ENCODE data around the gene LEMD2. TPM values are rescaled to one million over a fixed set of nuclear protein-coding genes. Genes with fewer than 3 reads are reported as not detected.

Gene LEMD2
- total RNA-seq, 2 donors from 2014 or later, result 26.0 to 33.7 TPM

Other genes with a start within 250 kb of the LEMD2 start
- gene BAK1, start 208.9 kb downstream of the LEMD2 start, total RNA-seq, result 10 to 100 TPM; 17.6 to 21.6 TPM
- 10 to 100 TPM in 1 of 2 donors, 1 to 10 TPM in 1; 9.6 to 16.6 TPM for gene ITPR3, start 167.8 kb downstream of the LEMD2 start, total RNA-seq
- gene UQCC2, start 77.4 kb downstream of the LEMD2 start, total RNA-seq, result 100 to 1,000 TPM; 183 to 203 TPM
- gene IP6K3, start 42.2 kb downstream of the LEMD2 start, total RNA-seq, result 10 to 100 TPM; 23.8 to 29.4 TPM
- not detected for gene MLN, start 14.9 kb upstream of the LEMD2 start, total RNA-seq

Data from left cardiac atrium (tissue), 2 donors.